OCI-LY3 (cell line): ENCODE measurements around the gene PPP1R15B.
"Not testable (repeated sequence)": the region's sequence is repeated elsewhere in the genome, so short reads cannot be mapped to it uniquely, and the experiment has no call there.

Source experiments
- H2AFZ ChIP-seq: fragments of 200-600, 300-600 bp; shearing (Covaris generic); 2 replicates; pipeline ENCODE4 v1.6.0; 2014; ENCODE audit warnings: antibody characterized with exemption, low read depth, low read length
- H3K27ac ChIP-seq: fragments of 200-600, 300-600 bp; sonication (generic); 2 replicates; pipeline ENCODE4 v1.5.1; 2014; ENCODE audit warnings: mild to moderate bottlenecking, low read length, moderate library complexity, mixed read lengths
- H3K27me3 ChIP-seq: fragments of 200-600, 300-600 bp; sonication (generic); 2 replicates; pipeline ENCODE4 v1.6.1; 2014; ENCODE audit warnings: low read depth, low read length, mixed read lengths
- H3K36me3 ChIP-seq: fragments of 200-600, 300-600 bp; sonication (generic); replicated peaks from 2 replicates; pipeline ENCODE3; 2014; ENCODE audit warnings: low read depth, low read length, mixed read lengths
- H3K4me1 ChIP-seq: fragments of 300-600, 200-600 bp; sonication (generic); 2 replicates; pipeline ENCODE4 v1.6.1; 2014; ENCODE audit warnings: low read length, mixed read lengths
- H3K4me2 ChIP-seq: fragments of 200-600, 300-600 bp; sonication (generic); 2 replicates; pipeline ENCODE4 v1.6.1; 2014; ENCODE audit warnings: low read length, mixed read lengths
- H3K4me3 ChIP-seq: fragments of 300-600, 200-600 bp; sonication (generic); 2 replicates; pipeline ENCODE4 v1.5.1; 2014; ENCODE audit warnings: antibody characterized with exemption, mild to moderate bottlenecking, low read length, moderate library complexity
- H3K79me2 ChIP-seq: fragments of 300-600, 200-600 bp; shearing (Covaris generic); 2 replicates; pipeline ENCODE4 v1.6.1; 2014; ENCODE audit warnings: mild to moderate bottlenecking, low read length, mixed read lengths
- H3K9ac ChIP-seq: fragments of 300-600, 200-600 bp; shearing (Covaris generic); 2 replicates; pipeline ENCODE4 v1.6.0; 2014; ENCODE audit warnings: mild to moderate bottlenecking, low read length, moderate library complexity
- H3K9me3 ChIP-seq: fragments of 200-600, 300-600 bp; shearing (Covaris generic); 2 replicates; pipeline ENCODE4 v1.6.1; 2014; ENCODE audit warnings: low read length, mixed read lengths; ENCODE audit not compliant: insufficient read depth
- H4K20me1 ChIP-seq: fragments of 200-600, 300-600 bp; sonication (generic); 2 replicates; pipeline ENCODE4 v1.6.1; 2016; ENCODE audit warnings: low read length, mixed read lengths; ENCODE audit not compliant: insufficient read depth
- EZH2phosphoT487 ChIP-seq: fragments of 200-600 bp; shearing (Covaris generic); IDR thresholded peaks from 2 replicates; pipeline ENCODE4 v1.6.1; 2018; ENCODE audit warnings: antibody characterized with exemption, mixed run types, low read depth
- TF ChIP-seq, protein P1 (sequence below): fragments of 200-600, 300-600 bp; sonication (generic); IDR thresholded peaks from 2 replicates; pipeline ENCODE4 v1.5.1; 2014; ENCODE audit warnings: antibody characterized with exemption, low read length, low read depth

Gene PPP1R15B

DNA sequence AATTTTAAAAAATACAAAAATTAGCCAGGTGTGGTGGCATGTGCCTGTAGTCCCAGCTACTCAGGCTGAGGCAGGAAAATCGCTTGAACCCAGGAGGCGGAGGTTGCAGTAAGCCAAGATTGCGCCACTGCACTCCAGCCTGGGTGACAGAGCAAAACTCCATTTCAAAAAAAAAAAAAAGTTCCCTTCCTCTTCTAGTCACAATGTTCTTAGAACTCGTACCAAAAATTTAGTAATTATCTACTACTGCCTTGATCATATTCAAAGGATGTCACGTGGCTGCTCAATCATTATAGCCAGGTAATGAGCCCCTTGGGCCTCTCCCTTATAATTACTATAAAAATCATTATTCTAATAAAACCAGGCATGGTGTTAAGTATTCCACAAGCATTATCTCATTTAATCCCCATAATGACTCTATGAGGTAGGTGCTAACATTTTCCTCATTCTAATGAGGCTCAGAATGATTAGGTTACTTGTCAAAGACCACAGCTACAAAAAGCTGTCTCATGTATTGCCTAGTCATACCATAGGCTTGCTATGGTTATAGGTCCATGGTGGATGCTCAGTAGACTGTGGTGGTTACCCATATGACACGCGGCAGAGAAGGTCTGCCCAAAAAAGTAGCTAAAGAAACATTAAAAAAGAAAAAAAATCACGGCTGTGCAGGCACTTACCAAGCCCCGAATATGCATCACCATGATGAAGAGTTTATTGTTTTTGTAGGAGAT is 15.5 kb upstream of the PPP1R15B start:
- Histone ChIP-seq H3K4me3 (no peak overlapping the region), H3K36me3 (peaks cover 21% of the 10 kb centered on the region), H3K79me2 (no peaks in the 10 kb centered on the region), H2AFZ (no peak overlapping the region), H3K9me3 (no peaks in the 10 kb centered on the region), H3K9ac (no peak overlapping the region), H3K4me2 (no peak overlapping the region), H3K27me3 (no peaks in the 10 kb centered on the region), H3K27ac (no peak overlapping the region), H4K20me1 (no peaks in the 10 kb centered on the region), H3K4me1 (no peaks in the 10 kb centered on the region)
- TF ChIP-seq EZH2phosphoT487: no peak
- TF ChIP-seq, protein P1, sequence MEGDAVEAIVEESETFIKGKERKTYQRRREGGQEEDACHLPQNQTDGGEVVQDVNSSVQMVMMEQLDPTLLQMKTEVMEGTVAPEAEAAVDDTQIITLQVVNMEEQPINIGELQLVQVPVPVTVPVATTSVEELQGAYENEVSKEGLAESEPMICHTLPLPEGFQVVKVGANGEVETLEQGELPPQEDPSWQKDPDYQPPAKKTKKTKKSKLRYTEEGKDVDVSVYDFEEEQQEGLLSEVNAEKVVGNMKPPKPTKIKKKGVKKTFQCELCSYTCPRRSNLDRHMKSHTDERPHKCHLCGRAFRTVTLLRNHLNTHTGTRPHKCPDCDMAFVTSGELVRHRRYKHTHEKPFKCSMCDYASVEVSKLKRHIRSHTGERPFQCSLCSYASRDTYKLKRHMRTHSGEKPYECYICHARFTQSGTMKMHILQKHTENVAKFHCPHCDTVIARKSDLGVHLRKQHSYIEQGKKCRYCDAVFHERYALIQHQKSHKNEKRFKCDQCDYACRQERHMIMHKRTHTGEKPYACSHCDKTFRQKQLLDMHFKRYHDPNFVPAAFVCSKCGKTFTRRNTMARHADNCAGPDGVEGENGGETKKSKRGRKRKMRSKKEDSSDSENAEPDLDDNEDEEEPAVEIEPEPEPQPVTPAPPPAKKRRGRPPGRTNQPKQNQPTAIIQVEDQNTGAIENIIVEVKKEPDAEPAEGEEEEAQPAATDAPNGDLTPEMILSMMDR: no peak

DNA sequence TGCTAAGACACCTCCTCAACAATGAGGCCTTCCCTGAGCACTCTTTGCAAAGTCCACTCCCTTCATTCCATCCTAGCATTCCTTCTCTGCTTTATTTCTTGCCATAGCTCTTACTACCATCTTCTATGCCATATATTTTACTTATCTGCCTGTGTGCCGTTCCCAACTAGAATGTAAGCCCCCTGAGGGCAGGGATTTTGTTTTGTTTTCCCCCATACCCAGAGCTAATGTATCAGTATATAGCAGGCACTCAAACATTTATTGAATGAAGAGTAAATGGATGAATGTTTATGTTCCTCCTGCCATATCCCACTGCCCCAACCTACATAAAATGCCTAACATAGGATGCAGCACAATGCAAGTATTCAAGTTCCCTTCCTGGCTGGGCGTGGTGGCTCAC is 14.9 kb upstream of the PPP1R15B start:
- no peak for TF ChIP-seq EZH2phosphoT487
- TF ChIP-seq, protein P1: no peak
- H3K27ac ChIP-seq: no peak overlapping the region
- no peak overlapping the region for H3K9ac ChIP-seq
- no peak overlapping the region for H3K4me3 ChIP-seq
- H3K79me2 ChIP-seq: no peaks in the 10 kb centered on the region
- no peaks in the 10 kb centered on the region for H4K20me1 ChIP-seq
- peaks cover 18% of the 10 kb centered on the region for H3K36me3 ChIP-seq
- no peak overlapping the region for H3K4me2 ChIP-seq
- no peak overlapping the region for H2AFZ ChIP-seq
- H3K9me3 ChIP-seq: no peaks in the 10 kb centered on the region
- H3K27me3 ChIP-seq: no peaks in the 10 kb centered on the region
- H3K4me1 ChIP-seq: no peaks in the 10 kb centered on the region

DNA sequence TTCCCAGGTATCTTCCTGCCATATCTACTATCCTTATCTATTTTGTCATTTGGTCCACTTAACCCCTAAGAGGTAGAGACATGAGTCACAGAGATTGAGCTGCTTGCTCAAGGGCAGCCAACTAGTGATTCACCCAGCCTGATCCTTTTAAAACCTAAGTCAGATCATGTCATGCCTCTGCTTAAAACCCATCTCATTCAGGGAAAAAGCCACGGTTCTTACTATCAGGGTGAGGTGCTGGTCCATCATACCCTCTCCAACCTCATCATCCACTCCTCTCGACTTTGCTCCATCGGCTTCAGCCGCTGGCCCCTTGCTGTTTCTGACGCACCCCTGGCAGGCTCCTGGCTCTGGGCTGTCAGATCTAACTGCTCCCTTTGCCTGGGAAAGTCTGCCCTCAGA is 14.4 kb upstream of the PPP1R15B start:
- Histone ChIP-seq H4K20me1 (no peaks in the 10 kb centered on the region), H2AFZ (no peak overlapping the region), H3K27me3 (no peaks in the 10 kb centered on the region), H3K36me3 (peaks cover 20% of the 10 kb centered on the region), H3K4me2 (no peak overlapping the region), H3K27ac (no peak overlapping the region), H3K4me1 (no peaks in the 10 kb centered on the region), H3K9me3 (no peaks in the 10 kb centered on the region), H3K79me2 (no peaks in the 10 kb centered on the region), H3K4me3 (no peak overlapping the region), H3K9ac (no peak overlapping the region)
- TF ChIP-seq, protein P1: no peak
- TF ChIP-seq EZH2phosphoT487: no peak

DNA sequence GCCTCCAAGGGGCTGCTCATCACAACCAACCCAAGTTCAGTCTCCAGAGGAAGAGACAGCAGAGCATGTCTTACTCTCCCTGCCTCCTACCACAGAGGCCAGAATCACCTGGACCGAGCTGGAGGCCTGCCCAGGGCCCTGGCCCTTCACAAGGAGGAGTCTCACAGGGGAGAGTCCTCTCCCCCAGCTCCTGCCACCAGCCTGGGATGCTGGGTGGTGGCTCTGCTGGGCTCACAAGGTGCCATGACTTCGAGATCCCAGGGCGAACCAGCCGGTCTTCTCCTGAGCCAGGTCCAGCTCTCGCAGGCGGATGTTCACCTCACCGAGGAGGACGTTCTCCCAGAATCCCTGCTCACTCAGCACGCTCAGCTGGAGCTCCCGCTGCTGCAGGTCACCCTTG is 13.0 kb upstream of the PPP1R15B start:
- TF ChIP-seq, protein P1: no peak
- no peak for TF ChIP-seq EZH2phosphoT487
- H3K27ac ChIP-seq: no peak overlapping the region
- no peak overlapping the region for H2AFZ ChIP-seq
- no peaks in the 10 kb centered on the region for H4K20me1 ChIP-seq
- H3K4me1 ChIP-seq: no peaks in the 10 kb centered on the region
- no peaks in the 10 kb centered on the region for H3K27me3 ChIP-seq
- H3K4me3 ChIP-seq: no peak overlapping the region
- H3K4me2 ChIP-seq: no peak overlapping the region
- no peak overlapping the region for H3K9ac ChIP-seq
- H3K79me2 ChIP-seq: no peaks in the 10 kb centered on the region
- no peaks in the 10 kb centered on the region for H3K9me3 ChIP-seq
- H3K36me3 ChIP-seq: peaks cover 18% of the 10 kb centered on the region

DNA sequence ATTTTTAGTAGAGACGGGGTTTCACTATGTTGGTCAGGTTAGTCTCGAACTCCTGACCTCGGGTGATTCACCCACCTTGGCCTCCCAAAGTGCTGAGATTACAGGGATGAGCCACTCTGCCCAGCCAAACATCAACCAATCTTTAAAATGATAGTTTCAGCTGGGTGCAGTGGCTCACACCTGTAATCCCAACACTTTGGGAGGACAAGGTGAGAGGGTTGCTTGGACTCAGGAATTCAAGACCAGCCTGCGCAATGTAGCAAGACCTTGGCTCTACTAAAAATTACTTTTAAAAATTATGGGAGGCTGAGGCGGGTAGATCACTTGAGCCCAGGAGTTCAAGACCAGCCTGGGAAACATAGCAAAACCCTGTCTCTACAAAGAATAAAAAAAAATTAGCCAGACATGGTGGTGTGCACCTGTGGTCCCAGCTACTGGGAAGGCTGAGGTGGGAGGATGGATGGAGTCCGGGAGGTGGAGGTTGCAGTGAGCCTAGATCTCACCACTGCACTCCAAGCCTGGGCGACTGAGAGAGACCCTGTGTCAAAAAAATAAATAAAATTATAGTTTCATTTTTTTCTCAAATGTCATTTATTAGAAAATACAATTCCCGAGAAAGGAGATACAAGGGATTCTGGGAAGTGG is 10.6 kb upstream of the PPP1R15B start:
- not testable (repeated sequence) for H4K20me1 ChIP-seq, H3K27ac ChIP-seq, H3K79me2 ChIP-seq, H3K4me3 ChIP-seq, H3K4me2 ChIP-seq, H2AFZ ChIP-seq, H3K9ac ChIP-seq, H3K27me3 ChIP-seq, H3K9me3 ChIP-seq, H3K4me1 ChIP-seq
- H3K36me3 ChIP-seq: peaks cover 16% of the 10 kb centered on the region
